Measurements from ENCODE around the gene BAZ2B. TPM values are rescaled to one million over a fixed set of nuclear protein-coding genes. Genes with fewer than 3 reads are reported as not detected.
"Not testable (repeated sequence)": the region's sequence is repeated elsewhere in the genome, so short reads cannot be mapped to it uniquely, and the experiment has no call there.

Gene BAZ2B
- total and polyA plus RNA-seq, 2 experiments from 2014 or later = 51.7 to 62.9 TPM

- not testable (repeated sequence) for H3K36me3 ChIP-seq (ENCODE audit: insufficient read depth); H3K27ac Mint-ChIP-seq; H3K9me3 Mint-ChIP-seq; H3K4me3 Mint-ChIP-seq; H3K4me1 Mint-ChIP-seq; H3K4me2 ChIP-seq; H3K4me3 ChIP-seq; DNase-seq (ENCODE audit: low spot score); H3K27ac ChIP-seq (ENCODE audit: low read depth); H3K9me2 ChIP-seq (ENCODE audit: insufficient read depth); H3K27me3 Mint-ChIP-seq (ENCODE audit: insufficient read depth, low read depth, poor library complexity); ATAC-seq; H3K79me2 ChIP-seq (replicated peaks; ENCODE audit: insufficient read depth); H2AFZ ChIP-seq; H3K27me3 ChIP-seq (ENCODE audit: insufficient read depth); H3F3A ChIP-seq (replicated peaks; ENCODE audit: low read depth); H3K4me1 ChIP-seq (ENCODE audit: insufficient read depth)
- peaks cover 33% of the 10 kb centered on the region for H3K36me3 Mint-ChIP-seq (ENCODE audit: low read depth)
- H4K20me1 ChIP-seq (replicated peaks; ENCODE audit: insufficient read depth) = peaks cover 19% of the 10 kb centered on the region; the same call in 1 of the 2 replicates
These were observed 254.7 kb downstream of the BAZ2B start for GRCh38 chr2:159361603-159362002.

DNA sequence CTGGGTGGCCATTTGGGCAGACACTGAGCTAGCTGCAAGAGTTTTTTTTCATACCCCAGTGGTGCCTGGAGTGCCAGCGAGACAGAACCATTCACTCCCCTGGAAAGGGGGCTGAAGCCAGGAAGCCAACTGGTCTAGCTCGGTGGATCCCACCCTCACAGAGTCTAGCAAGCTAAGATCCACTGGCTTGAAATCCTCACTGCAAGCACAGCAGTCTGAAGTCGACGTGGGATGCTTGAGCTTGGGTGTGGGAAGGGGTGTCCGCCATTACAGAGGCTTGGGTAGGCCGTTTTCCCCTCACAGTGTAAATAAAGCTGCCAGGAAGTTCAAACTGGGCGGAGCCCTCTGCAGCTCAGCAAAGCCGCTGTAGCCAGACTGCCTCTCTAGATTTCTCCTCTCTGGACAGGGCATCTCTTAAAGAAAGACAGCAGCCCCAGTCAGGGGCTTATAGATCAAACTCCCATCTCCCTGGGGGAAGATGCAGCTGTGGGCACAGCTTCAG, 260.2 kb downstream of the BAZ2B start:
- Mint-ChIP-seq H3K4me3 (no peak overlapping the region), H3K27me3 (ENCODE audit: insufficient read depth, low read depth, poor library complexity) (no peaks in the 10 kb centered on the region), H3K9me3 (no peaks in the 10 kb centered on the region), H3K27ac (no peak overlapping the region), H3K36me3 (ENCODE audit: low read depth) (peaks cover 10% of the 10 kb centered on the region; the same call in 2 of the 3 replicates), H3K4me1 (peaks cover 6% of the 10 kb centered on the region; the same call in 2 of the 3 replicates)
- H3K27me3 ChIP-seq (ENCODE audit: insufficient read depth) = no peaks in the 10 kb centered on the region
- H2AFZ ChIP-seq = no peak overlapping the region
- H3K4me3 ChIP-seq = no peak overlapping the region
- 0 out of 2 replicates have a peak, but pooled peaks cover 4% of the 10 kb centered on the region for H3K36me3 ChIP-seq (ENCODE audit: insufficient read depth)
- no peak for ATAC-seq
- H3K4me1 ChIP-seq (ENCODE audit: insufficient read depth) = no peaks in the 10 kb centered on the region
- no peak for DNase-seq (ENCODE audit: low spot score)
- H3K9me2 ChIP-seq (ENCODE audit: insufficient read depth) = no peaks in the 10 kb centered on the region; the same call in 1 of the 2 replicates
- TF ChIP-seq ZNF331 (CRISPR knock-in tag; IDR thresholded peaks at IDR 0.05; ENCODE audit: low read depth) (no peak), NANOG (IDR thresholded peaks at IDR 0.05; ENCODE audit: borderline replicate concordance) (no peak)
- H3K79me2 ChIP-seq (replicated peaks; ENCODE audit: insufficient read depth) = no peaks in the 10 kb centered on the region
- H3K4me2 ChIP-seq = no peak overlapping the region
- no peak overlapping the region for H3K27ac ChIP-seq (ENCODE audit: low read depth)
- no peaks in the 10 kb centered on the region for H3F3A ChIP-seq (replicated peaks; ENCODE audit: low read depth)
- H4K20me1 ChIP-seq (replicated peaks; ENCODE audit: insufficient read depth) = peaks cover 19% of the 10 kb centered on the region; the same call in 1 of the 2 replicates

- Mint-ChIP-seq H3K9me3 (no peaks in the 10 kb centered on the region), H3K36me3 (ENCODE audit: low read depth) (peaks cover 14% of the 10 kb centered on the region; the same call in 2 of the 3 replicates), H3K27me3 (ENCODE audit: insufficient read depth, low read depth, poor library complexity) (no peaks in the 10 kb centered on the region), H3K4me1 (no peaks in the 10 kb centered on the region), H3K27ac (no peak overlapping the region), H3K4me3 (no peak overlapping the region)
- H3K9me2 ChIP-seq (ENCODE audit: insufficient read depth) = no peaks in the 10 kb centered on the region
- ATAC-seq (no peak), DNase-seq (ENCODE audit: low spot score) (no peak)
- H3K36me3 ChIP-seq (ENCODE audit: insufficient read depth) = peaks cover 15% of the 10 kb centered on the region; the same call in 1 of the 2 replicates
- no peaks in the 10 kb centered on the region for H3K27me3 ChIP-seq (ENCODE audit: insufficient read depth)
- H3K79me2 ChIP-seq (replicated peaks; ENCODE audit: insufficient read depth) = no peaks in the 10 kb centered on the region
- no peak overlapping the region for H2AFZ ChIP-seq
- H3K4me2 ChIP-seq = no peak overlapping the region
- H3K4me1 ChIP-seq (ENCODE audit: insufficient read depth) = no peaks in the 10 kb centered on the region
- no peak overlapping the region for H3K27ac ChIP-seq (ENCODE audit: low read depth)
- no peaks in the 10 kb centered on the region for H3F3A ChIP-seq (replicated peaks; ENCODE audit: low read depth)
- peaks cover 2% of the 10 kb centered on the region; the same call in 1 of the 2 replicates for H4K20me1 ChIP-seq (replicated peaks; ENCODE audit: insufficient read depth)
- no peak overlapping the region for H3K4me3 ChIP-seq
- TF ChIP-seq NANOG (IDR thresholded peaks at IDR 0.05; ENCODE audit: borderline replicate concordance) (no peak), ZNF114 (CRISPR knock-in tag; IDR thresholded peaks at IDR 0.05) (no peak), JUNB (IDR thresholded peaks at IDR 0.05; ENCODE audit: unreplicated experiment) (no peak), POLR2AphosphoS5 (IDR thresholded peaks at IDR 0.05; ENCODE audit: low read depth) (no peak), EZH2 (IDR thresholded peaks at IDR 0.05; ENCODE audit: low read depth, unreplicated experiment) (no peak), ZNF331 (CRISPR knock-in tag; IDR thresholded peaks at IDR 0.05; ENCODE audit: low read depth) (no peak), CTCF (conservative IDR thresholded peaks at IDR 0.05; ENCODE audit: low read depth in 2 of 2) (no peak)
- TF ChIP-seq, protein P1, sequence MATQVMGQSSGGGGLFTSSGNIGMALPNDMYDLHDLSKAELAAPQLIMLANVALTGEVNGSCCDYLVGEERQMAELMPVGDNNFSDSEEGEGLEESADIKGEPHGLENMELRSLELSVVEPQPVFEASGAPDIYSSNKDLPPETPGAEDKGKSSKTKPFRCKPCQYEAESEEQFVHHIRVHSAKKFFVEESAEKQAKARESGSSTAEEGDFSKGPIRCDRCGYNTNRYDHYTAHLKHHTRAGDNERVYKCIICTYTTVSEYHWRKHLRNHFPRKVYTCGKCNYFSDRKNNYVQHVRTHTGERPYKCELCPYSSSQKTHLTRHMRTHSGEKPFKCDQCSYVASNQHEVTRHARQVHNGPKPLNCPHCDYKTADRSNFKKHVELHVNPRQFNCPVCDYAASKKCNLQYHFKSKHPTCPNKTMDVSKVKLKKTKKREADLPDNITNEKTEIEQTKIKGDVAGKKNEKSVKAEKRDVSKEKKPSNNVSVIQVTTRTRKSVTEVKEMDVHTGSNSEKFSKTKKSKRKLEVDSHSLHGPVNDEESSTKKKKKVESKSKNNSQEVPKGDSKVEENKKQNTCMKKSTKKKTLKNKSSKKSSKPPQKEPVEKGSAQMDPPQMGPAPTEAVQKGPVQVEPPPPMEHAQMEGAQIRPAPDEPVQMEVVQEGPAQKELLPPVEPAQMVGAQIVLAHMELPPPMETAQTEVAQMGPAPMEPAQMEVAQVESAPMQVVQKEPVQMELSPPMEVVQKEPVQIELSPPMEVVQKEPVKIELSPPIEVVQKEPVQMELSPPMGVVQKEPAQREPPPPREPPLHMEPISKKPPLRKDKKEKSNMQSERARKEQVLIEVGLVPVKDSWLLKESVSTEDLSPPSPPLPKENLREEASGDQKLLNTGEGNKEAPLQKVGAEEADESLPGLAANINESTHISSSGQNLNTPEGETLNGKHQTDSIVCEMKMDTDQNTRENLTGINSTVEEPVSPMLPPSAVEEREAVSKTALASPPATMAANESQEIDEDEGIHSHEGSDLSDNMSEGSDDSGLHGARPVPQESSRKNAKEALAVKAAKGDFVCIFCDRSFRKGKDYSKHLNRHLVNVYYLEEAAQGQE (IDR thresholded peaks at IDR 0.05; ENCODE audit: unreplicated experiment) = no peak
These were observed 264.4 kb downstream of the BAZ2B start for GRCh38 chr2:159351977-159352376.

Data from GM23338 (cell line).